Mononuclear cell (primary cell): ENCODE data around the gene CCDC116. TPM values are rescaled to one million over a fixed set of nuclear protein-coding genes. Genes with fewer than 3 reads are reported as not detected.
"Not testable (repeated sequence)": the region's sequence is repeated elsewhere in the genome, so short reads cannot be mapped to it uniquely, and the experiment has no call there.

Experiments
- H3K27me3 ChIP-seq: 2 replicates; pipeline ENCODE4 v1.6.0; 2011; ENCODE audit warnings: low read length, control low read depth; ENCODE audit not compliant: insufficient read depth
- H3K4me1 ChIP-seq: 2 replicates; pipeline ENCODE4 v1.5.1; 2011; ENCODE audit warnings: mild to moderate bottlenecking, low read length, control low read depth; ENCODE audit not compliant: insufficient read depth
- H3K4me3 ChIP-seq: 2 replicates; pipeline ENCODE4 v1.5.1; 2011; ENCODE audit warnings: mild to moderate bottlenecking, low read length, moderate library complexity
- H3K9me3 ChIP-seq: 2 replicates; pipeline ENCODE4 v1.5.1; 2011; ENCODE audit warnings: low read depth, mild to moderate bottlenecking, control low read depth, low read length
- total RNA-seq: library from RNA; depleted of rRNA; stranded (reverse); fragments of >200 nt; gene quantifications from one replicate; pipeline ENCODE4 v1.2.3, GENCODE V29; 2012

CCDC116 gene
- not detected for total RNA-seq

GRCh38 chr22:21632237-21632895 lies at the start of gene CCDC116:
Gene CCDC116 (plus strand): TSS chr22:21632760. CDS start chr22:21633182, 422 bp downstream.
- peaks cover 22% of the 10 kb centered on the region for H3K4me1 ChIP-seq
- no peaks in the 10 kb centered on the region for H3K9me3 ChIP-seq
- H3K27me3 ChIP-seq: no peaks in the 10 kb centered on the region
- no peak within 1 kb of the TSS for H3K4me3 ChIP-seq

GRCh38 chr22:21582801-21583740 lies 49.5 kb upstream of the CCDC116 start:
- no peak overlapping the region for H3K4me3 ChIP-seq
- H3K27me3 ChIP-seq: no peaks in the 10 kb centered on the region
- H3K4me1 ChIP-seq: peaks cover 31% of the 10 kb centered on the region
- H3K9me3 ChIP-seq: no peaks in the 10 kb centered on the region

GRCh38 chr22:21585389-21585788 lies 47.2 kb upstream of the CCDC116 start:
- peaks cover 44% of the 10 kb centered on the region for H3K4me1 ChIP-seq
- H3K4me3 ChIP-seq: no peak overlapping the region
- H3K27me3 ChIP-seq: no peaks in the 10 kb centered on the region
- no peaks in the 10 kb centered on the region for H3K9me3 ChIP-seq

- Histone ChIP-seq H3K4me1 (peaks cover 53% of the 10 kb centered on the region), H3K27me3 (no peaks in the 10 kb centered on the region), H3K9me3 (no peaks in the 10 kb centered on the region), H3K4me3 (no peak overlapping the region)
Observed at GRCh38 chr22:21587803-21588611, 44.6 kb upstream of the CCDC116 start.

- Histone ChIP-seq H3K4me1 (peaks cover 50% of the 10 kb centered on the region), H3K4me3 (no peak overlapping the region), H3K27me3 (no peaks in the 10 kb centered on the region), H3K9me3 (no peaks in the 10 kb centered on the region)
Observed at GRCh38 chr22:21589396-21589795, 43.2 kb upstream of the CCDC116 start.

GRCh38 chr22:21590809-21591641 lies 41.5 kb upstream of the CCDC116 start:
- Histone ChIP-seq H3K4me1 (peaks cover 50% of the 10 kb centered on the region), H3K4me3 (no peak overlapping the region), H3K27me3 (no peaks in the 10 kb centered on the region), H3K9me3 (no peaks in the 10 kb centered on the region)

GRCh38 chr22:21591695-21592094 lies 40.9 kb upstream of the CCDC116 start:
- Histone ChIP-seq H3K4me3 (no peak overlapping the region), H3K4me1 (peaks cover 48% of the 10 kb centered on the region)

GRCh38 chr22:21592422-21592821 lies 40.1 kb upstream of the CCDC116 start:
- Histone ChIP-seq H3K4me1 (peaks cover 41% of the 10 kb centered on the region), H3K27me3 (no peaks in the 10 kb centered on the region), H3K9me3 (no peaks in the 10 kb centered on the region), H3K4me3 (no peak overlapping the region)

More at GRCh38 chr22:21591695-21592094, 40.9 kb upstream of the CCDC116 start:
- Histone ChIP-seq H3K9me3 (no peaks in the 10 kb centered on the region), H3K27me3 (no peaks in the 10 kb centered on the region)

- no peaks in the 10 kb centered on the region for H3K9me3 ChIP-seq
- H3K27me3 ChIP-seq: no peaks in the 10 kb centered on the region
- H3K4me3 ChIP-seq: no peak overlapping the region
- peaks cover 29% of the 10 kb centered on the region for H3K4me1 ChIP-seq
Observed at GRCh38 chr22:21593406-21594232, 38.9 kb upstream of the CCDC116 start.

GRCh38 chr22:21594865-21595452 lies 37.6 kb upstream of the CCDC116 start:
- Histone ChIP-seq H3K4me1 (peaks cover 21% of the 10 kb centered on the region), H3K27me3 (no peaks in the 10 kb centered on the region), H3K4me3 (no peak overlapping the region), H3K9me3 (no peaks in the 10 kb centered on the region)

- not testable (repeated sequence) for H3K27me3 ChIP-seq, H3K9me3 ChIP-seq, H3K4me3 ChIP-seq
- peaks cover 10% of the 10 kb centered on the region for H3K4me1 ChIP-seq
Observed at GRCh38 chr22:21596356-21597135, 36.0 kb upstream of the CCDC116 start.

- peaks cover 5% of the 10 kb centered on the region for H3K4me1 ChIP-seq
- no peaks in the 10 kb centered on the region for H3K9me3 ChIP-seq
- no peak overlapping the region for H3K4me3 ChIP-seq
- no peaks in the 10 kb centered on the region for H3K27me3 ChIP-seq
Observed at GRCh38 chr22:21598302-21598701, 34.3 kb upstream of the CCDC116 start.
